ENCODE data around the gene SNAPC3.

GRCh38 chr9:15404171-15404570 lies 18.5 kb upstream of the SNAPC3 start:
- TF ChIP-seq CTCF (IDR thresholded peaks at IDR 0.05; ENCODE audit: low read length) (no peak), EZH2 (IDR thresholded peaks at IDR 0.05; ENCODE audit: borderline replicate concordance, low read length) (no peak)

Data from OCI-LY1 (cell line).